ELR (cell line): ENCODE results near the gene NLK.
"Not testable (repeated sequence)": the region's sequence is repeated elsewhere in the genome, so short reads cannot be mapped to it uniquely, and the experiment has no call there.

Experiments
- DNase-seq: peaks from one replicate; pipeline ENCODE4 v3.0.0-alpha.2; 2015; ENCODE audit warnings: low read depth

The NLK gene

DNA sequence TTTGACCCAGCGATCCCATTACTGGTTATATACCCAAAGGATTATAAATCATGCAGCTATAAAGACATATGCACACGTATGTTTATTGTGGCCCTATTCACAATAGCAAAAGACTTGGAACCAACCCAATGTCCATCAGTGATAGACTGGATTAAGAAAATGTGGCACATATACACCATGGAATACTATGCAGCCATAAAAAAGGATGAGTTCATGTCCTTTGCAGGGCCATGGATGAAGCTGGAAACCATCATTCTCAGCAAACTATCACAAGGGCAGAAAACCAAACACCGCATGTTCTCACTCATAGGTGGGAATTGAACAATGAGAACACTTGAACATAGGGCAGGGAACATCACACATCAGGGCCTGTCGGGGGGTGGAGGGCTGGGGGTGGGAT is 112.9 kb downstream of the NLK start:
- DNase-seq = not testable (repeated sequence)

DNA sequence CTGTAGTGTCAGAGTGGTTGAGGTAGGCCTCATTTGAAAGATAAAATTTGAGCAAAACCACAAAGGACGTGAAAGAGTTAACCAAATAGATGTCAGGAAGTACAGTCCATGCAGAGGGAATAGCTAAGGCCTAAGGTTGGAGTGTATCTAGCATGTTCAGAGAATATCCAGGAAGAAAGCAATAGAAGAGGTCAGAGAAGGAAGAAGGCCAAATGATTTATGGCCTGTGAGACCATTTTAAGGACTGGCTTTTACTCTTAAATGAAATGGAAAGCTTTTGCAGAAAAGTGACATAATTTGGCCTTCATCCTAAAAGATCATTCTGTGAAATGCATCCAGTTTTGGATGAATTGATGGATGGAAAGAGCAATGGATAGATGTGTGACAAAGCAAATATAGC is 116.5 kb downstream of the NLK start:
- DNase-seq = no peak

DNA sequence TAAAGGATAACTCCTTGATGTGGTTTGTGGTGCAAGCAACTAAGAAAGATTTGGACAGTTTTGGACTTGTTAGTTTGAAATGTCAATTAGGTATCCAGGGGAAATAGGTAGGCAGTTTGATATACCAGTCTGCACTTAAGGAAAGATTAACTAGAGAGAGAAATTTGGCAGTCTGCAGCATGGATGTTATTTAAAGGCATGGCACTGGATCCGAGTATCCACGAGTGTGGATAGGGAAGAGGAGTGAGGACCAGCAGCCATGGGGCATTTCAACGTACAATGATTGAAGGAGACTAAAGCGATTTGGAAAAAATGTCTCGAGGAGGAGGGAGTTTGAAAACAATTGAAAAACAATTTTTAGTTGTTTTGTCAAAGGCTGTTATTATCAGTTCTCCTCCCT is 117.4 kb downstream of the NLK start:
- DNase-seq = no peak

DNA sequence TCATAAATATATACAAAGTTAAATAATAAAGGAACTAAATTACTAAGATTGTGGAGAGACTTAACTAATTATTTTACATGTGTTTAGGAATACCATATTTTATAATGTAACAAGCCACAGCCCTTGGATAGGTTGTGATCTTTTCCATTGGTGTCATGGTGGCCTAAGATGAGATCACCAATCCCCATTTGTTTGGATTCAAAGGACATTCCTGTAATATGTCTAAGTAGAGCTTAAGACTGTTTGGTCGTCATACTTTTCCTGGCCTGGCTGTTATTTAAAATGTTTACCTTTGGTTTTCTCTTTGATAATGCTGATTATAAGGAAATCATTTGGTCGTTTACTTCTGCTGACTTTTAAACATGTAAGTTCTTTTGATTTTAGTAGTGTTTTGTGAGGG is 118.1 kb downstream of the NLK start:
- DNase-seq = no peak

DNA sequence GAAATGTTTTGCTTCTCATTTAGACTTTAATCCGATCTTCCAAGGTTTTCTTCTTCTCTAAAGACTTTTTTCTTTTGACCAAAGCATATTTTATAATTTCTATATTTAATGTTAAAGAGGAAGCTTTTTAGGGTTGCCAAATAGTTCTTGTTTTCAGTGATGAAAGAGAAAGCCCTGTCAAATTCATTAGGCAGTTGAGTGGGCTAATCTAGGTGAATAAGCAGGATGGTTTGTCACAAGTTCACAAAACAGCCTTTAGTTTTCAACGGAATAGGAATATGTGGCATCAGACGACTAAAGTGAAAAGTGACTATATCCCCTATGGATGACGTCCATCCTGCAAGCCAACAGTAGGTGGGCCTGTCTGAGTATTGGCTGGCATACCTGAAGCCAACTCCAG is 118.8 kb downstream of the NLK start:
- DNase-seq = no peak

DNA sequence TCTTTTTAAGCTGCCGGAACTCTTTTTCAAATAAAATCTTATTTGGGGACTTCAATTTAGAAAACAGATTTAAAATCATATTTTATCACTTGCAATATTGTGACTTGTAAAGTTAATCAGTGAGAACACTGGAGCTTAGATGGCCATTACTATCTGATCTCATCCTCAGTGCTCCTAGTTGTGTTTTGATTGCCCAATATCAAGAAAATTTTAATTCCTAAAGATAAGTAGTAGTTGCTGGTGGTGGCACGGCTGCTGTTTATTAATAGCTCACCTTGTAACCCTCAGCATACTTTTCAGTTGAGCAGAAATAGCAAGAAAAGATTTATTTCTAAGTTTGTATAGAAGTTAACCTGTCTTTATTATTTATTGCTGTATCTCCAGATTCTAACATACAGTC is 124.0 kb downstream of the NLK start:
- DNase-seq = no peak

DNA sequence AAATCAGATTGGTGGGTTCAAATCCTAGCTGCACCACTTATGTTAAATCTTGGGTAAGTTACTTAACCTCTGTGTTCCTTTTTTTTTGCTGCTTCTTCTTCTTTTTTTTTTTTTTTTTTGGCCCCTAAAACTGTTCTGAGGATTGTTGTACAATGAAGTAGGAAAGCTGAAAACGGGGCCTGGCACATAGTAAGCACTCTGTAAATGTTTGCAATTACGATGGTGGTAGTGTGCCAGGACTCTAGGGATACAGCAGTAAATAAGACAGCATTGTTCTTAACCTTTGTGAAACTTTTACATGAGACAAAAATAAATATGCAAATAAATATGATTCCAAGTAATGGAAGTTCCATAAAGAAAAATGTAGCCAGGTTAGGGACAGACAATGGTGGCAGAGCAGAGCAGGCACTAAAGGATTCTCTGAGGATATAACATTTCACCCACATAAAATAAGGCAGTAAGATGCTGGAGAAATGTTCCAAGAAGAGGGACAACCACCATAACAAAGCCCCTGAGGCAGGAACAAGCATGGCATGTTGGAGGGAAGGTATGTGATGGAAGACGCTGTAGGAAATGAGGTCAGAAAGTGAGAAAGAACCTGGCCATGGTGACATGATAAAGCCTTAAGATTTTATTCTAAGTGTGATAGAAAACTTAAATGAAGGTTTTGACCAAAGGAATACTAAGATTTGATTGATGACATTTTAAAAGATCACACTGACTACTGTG is 127.3 kb downstream of the NLK start:
- DNase-seq = no peak

DNA sequence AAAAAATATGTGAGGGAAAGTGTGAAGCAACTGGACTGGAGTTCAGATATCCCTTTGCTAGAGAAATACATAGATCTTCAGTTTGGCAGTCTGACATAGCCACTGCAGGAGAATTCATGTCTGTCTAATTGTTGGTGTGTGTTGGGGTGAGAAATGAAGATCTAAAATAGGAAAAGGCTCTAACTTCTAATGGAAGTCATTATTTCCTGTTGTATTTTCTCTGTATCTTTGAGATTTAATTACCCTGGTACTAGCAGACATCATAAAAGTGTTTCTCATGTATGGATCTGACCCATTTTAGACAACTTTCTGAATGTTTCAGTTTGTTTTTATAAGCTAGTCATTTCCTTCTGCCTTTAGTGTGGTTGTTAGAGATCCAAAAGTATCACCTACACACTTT is 128.3 kb downstream of the NLK start:
- DNase-seq = no peak

DNA sequence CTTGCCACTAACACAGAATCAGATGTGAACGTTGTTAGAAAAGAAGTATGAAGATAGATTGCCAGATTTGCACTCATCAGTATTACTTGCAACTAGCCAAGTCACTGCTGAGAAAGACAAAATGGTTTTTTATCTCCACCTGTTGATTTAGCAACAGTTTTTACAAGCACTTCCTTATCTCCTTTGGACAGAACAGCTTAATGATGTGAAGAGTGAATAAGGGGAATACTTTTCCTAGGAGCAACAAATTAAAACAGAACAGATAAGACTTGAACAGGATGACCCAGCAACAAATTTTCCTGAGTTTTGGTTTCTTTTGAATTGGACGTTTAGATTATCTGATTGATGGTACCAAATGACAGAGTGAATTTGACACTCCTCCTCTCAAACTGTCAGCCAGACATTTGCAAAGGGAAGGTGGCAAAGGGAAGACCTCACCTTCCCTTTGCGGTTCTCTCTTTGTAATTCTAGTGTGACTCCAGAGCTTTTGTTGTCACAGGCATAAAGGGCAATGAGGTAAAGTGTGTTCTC is 130.6 kb downstream of the NLK start:
- no peak for DNase-seq

DNA sequence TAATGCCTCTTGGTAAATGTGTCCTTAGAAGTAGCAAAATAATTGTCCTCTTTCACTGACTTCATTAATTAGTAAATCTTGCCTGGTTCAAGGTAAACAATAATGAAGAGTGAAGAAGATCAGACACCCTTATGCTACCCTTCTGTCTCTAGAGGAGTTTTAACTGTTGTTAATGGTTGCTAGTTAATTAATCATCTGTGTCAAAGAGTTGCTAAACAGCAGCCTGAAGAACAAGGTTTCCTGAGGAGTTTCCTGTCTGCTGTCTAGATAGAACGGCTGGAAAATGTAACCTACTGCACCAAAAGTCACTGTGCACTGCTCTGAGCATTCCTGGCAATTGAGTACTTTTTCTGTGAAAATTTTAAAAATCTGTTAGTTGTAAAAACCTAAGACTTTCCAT is 131.3 kb downstream of the NLK start:
- DNase-seq = no peak

DNA sequence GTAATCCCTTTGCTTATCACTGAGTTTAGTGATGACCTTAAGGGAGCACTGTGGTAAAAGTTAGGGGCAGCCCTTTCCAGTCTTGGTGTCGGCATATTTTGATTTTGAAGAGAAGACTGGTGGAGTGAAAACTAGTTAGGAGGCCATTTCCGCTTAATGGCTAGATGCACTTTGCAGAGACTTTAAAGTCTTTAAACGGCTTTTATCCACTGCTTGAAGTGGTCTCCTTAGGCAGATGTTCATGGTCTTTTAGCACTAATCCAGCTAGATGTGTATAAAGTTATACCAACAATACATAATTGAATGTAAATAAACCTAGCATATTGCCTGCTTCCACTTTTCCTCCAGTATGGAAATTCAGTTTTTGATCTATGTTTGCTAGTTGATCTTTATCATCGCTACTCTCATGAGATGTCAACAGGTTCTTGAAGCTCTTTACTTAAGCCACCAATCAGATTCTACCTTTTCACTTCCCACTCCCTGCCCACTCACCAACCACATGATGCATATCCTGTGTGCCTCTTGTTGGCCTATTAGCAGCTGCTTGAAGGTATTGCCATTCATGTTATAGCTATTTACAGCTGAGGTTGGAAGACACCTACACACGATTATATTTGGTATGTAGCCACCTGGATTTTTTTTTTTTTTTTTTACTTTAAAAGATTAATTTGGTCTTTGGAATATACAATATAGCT is 132.0 kb downstream of the NLK start:
- DNase-seq = peak; percentile 48

DNA sequence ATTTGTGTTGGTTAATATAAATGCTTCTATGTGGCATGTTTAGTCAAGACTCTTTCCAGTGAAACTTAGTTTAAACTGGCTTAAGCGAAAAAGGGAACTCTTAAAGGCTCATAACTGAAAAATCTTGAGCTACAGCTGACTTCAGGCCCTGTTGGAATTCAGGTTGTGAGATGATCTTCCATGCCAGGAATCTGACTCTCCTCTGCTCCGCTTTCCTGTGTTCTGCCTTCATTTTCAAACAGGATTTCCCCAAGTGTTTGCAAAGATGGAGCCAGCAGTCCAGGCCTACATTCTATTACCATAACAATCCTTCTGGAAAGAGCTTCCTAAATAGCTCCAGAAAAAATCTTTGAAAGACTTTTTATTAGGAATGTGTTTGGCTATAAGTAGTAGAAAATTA is 134.9 kb downstream of the NLK start:
- no peak for DNase-seq

DNA sequence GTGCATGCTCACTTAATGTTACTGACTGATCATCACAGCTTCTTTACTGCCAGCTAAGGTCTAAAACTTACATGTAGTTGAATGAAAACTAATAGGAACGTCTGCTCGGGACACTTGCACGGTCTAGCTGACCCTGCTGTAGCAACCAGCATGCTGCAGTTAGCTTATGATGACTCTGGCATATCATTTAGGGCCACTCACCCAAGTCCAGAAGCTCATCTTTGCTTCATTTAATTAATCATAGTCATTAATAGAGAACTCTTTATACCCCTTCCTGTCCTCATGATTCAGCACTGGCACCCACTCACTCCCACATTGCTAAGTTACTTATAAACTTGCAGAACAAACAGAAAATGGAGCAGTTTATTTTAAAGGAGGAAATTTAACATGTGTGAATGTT is 136.3 kb downstream of the NLK start:
- no peak for DNase-seq

DNA sequence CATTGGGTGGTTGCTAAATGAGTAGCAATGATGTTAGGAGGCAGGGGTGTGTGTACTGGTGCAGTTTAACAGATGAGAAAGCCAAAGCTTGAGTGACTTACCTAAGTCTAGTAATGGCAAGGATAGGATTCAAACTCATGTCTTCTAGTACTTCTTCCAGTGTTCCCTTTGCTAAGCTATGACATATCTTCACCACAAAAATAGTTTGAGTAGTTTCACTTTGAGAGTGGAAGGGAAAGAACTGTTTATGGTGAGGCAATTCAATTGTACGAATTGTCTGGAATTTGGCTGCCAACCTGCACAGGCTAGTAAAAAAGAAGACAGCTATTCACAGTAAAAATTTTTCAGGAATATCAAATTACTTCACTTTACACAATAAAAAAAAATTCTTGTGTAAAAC is 138.0 kb downstream of the NLK start:
- no peak for DNase-seq

DNA sequence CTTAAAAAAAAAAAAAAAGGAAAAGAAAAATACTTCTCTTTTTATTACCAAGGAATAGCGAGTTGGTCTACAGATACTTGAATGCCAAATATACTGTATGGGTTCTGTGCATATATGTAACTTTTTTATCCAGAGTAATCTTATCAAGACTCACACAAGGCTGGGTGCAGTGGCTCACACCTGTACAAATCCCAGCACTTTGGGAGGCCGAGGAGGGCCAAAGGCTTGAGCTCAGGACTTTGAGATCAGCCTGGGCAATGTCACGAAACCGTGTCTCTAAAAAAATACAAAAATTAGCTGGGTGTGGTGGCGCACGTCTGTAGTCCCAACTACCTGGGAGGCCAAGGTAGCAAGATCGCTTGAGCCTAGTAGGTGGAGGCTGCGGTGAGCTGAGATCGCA is 139.1 kb downstream of the NLK start:
- no peak for DNase-seq

DNA sequence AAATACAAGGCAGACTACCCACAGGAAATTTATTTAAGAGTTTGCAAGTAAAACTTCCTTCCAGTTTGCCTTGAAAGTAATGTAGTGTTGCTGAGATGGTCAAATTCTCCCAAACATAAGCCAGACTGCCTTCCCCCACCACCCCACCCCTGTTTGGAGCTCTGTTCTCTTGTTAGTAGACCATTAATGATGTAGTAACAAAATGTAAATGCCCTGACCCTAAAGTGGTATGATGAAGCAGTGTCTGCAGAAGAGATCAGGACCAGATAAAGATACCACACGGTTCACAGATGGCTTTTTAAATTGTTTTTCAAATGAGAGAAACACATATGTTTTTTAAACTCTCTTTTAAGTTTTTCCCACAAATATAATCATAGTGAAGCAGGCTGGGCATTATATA is 140.1 kb downstream of the NLK start:
- DNase-seq = no peak

DNA sequence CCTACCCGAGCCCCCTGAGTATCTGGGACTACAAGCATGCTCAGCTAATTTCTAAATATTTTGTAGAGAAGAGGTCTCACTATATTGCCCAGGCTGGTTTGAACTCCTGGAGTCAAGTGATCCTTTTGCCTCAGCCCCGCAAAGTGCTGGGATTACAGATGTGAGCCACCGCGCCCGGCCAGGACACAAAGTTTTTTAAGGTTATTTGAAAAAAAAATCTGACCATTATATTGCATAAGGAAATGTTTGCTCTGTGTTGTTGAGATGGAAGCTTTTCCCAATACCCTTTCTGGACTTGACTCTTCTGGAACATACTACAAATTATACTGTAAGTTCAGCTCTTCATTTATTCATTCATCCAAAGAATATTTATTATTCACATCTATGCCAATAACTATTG is 143.2 kb downstream of the NLK start:
- no peak for DNase-seq

DNA sequence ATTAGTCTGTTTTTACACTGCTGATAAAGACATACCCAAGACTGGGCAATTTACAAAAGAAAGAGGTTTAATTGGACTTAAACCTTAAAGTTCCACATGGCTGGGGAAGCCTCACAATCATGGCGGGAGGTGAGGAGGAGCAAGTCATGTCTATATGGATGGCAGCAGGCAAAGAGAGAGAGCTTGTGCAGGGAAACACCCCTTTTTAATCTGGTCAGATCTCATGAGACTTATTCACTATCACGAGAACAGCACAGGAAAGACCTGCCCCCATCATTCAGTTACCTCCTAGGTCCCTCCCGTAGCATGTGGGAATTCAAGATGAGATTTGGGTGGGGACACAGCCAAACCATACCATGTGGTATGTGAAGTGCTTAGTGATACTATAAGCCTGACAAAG is 144.0 kb downstream of the NLK start:
- DNase-seq = not testable (repeated sequence)

DNA sequence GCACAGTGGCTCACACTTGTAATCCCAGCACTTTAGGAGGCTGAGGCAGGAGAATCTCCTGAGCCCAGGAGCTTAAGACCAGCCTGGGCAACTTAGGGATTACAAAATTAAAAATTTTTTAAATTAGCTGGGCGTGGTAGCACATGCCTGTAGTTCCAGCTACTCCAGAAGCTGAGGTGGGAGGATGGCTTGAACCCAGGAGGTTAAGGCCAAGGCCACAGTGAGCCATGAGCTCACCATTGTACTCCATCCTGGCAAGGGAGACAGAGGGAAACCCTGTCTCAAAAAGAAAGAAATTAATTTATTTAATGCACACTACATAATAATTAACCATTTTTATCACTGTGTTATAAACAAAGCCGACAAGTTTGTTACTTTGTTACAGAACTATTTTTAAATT is 145.5 kb downstream of the NLK start:
- no peak for DNase-seq

DNA sequence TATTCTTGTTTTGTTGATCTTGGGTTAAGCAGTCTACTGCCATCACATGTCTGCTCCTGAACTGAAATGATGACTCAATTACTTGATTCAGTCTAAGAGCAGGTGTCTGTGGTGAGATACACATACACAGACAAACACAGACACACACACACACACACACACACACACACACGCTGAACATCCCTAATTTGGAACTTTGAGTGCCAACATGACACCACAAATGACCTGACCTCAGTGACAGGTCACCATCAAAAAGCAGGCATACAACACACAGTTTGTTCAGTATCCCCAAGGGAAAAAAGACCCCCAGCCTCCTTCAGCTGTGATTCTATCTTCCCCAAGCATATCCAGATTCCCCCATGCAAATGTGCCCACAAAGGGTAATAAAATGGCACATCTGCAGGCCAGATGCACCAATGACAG is 146.4 kb downstream of the NLK start:
- DNase-seq = no peak

DNA sequence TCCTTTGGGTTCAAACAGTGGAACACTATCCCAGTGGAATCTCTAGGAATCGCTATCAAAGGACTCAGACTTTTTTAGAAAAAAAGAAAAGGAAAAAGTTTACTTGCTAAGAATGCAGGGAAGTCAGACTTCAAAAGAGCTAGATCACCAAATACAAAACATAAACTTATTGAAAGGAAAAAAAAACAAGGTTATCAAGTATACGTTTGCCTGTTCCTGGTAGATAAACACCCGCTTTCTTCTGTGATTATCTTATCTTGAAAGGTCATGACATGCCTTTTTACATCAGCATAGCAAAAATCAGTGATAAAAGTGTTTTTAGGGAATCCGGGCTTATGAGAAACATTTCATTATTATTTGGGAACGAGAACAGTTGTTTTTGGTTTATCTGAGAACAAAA is 147.2 kb downstream of the NLK start:
- no peak for DNase-seq

DNA sequence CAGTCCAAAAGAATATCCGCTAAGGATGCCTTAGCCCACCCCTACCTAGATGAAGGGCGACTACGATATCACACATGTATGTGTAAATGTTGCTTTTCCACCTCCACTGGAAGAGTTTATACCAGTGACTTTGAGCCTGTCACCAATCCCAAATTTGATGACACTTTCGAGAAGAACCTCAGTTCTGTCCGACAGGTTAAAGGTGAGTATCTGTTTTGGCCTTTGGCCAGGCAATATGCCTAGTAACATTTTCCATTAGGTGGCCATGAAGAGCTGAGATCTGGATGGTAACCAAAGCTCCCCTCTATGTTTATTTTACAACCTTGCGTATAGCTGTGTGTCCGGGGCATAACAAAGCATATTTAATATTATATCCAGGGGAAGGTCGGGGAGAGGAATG is 148.5 kb downstream of the NLK start:
- no peak for DNase-seq

DNA sequence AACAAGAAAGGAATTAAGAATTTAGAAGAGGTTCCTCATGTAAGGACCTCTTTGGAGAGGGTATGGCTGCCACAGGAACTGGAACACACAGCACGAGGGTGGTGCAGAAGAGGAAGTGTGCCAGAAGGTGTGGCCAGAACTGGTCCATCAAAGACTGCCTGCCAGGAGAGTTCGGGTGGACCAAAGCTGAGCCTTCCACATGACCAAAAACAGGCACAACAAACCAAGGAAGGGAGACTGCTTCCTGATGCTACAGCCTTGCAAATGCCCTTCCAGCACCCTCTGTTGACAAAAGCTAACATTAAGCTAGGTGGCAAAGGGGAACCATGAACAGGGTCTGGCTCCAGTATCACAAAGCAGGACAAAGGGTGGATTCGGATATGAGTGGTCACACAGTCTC is 150.8 kb downstream of the NLK start:
- no peak for DNase-seq

DNA sequence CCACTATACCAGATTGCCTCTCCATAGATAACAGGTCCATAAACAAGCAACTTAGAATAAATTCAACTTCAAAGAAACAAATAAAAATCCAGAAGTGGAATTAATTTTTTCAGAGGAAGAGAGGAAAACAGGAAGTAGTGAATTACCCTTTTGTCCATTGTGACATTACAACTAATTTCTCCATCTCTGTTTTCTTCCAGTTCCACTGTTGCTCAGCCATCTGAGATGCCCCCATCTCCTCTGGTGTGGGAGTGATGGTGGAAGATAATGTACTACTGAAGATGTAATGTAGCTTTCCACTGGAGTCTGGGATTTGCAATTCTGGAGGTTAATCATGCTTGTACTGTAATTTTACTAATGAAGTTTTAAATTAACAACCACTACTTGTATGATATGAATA is 151.9 kb downstream of the NLK start:
- no peak for DNase-seq
